Thyroid gland (tissue), 4 donors: ENCODE data around the gene OR10C1. TPM values are rescaled to one million over a fixed set of nuclear protein-coding genes. Genes with fewer than 3 reads are reported as not detected.

Source experiments
- DNase-seq, 2 donors: peaks; one replicate each; pipeline ENCODE4 v3.0.0-alpha.2; 2019
- H3K27ac ChIP-seq, 3 donors: fragments of 200-600 bp; sonication (generic); 1 replicate in 2 of 3; 2 replicates in 1 of 3; pipeline ENCODE4 v1.5.1; 2016 to 2019; ENCODE audit warnings: mild to moderate bottlenecking in 1 of 3, moderate library complexity in 1 of 3
- H3K27me3 ChIP-seq: fragments of 200-600 bp; sonication (generic); one replicate; pipeline ENCODE4 v1.5.1; 2019
- H3K36me3 ChIP-seq, 2 donors: fragments of 200-600 bp; sonication (generic); one replicate each; pipeline ENCODE4 v1.5.1; 2016 to 2019
- H3K4me1 ChIP-seq, 2 donors: fragments of 200-600 bp; sonication (generic); one replicate each; pipeline ENCODE4 v1.5.1; 2017 to 2019
- H3K4me3 ChIP-seq, 3 donors: fragments of 200-600 bp; sonication (generic); replicated peaks in 1 of 3; 1 replicate in 2 of 3; 2 replicates in 1 of 3; pipeline ENCODE4 v1.5.1; 2016; ENCODE audit warnings: mild to moderate bottlenecking in 1 of 3
- H3K9me3 ChIP-seq: fragments of 200-600 bp; sonication (generic); one replicate; pipeline ENCODE4 v1.5.1; 2017
- CTCF ChIP-seq, 6 experiments: fragments of 200-600 bp in 3 of 6; fragments of 450-650 bp in 3 of 6; sonication (generic) in 3 of 6; IDR thresholded peaks; one replicate each; pipeline ENCODE4 v1.5.1; 2016 to 2019; ENCODE audit warnings: antibody characterized with exemption in 6 of 6, mild to moderate bottlenecking in 2 of 6, inconsistent platforms in 1 of 6, moderate library complexity in 1 of 6
- POLR2A ChIP-seq, 2 donors: fragments of 450-650 bp; IDR thresholded peaks; one replicate each; pipeline ENCODE4 v1.6.1; 2017; ENCODE audit warnings: antibody characterized with exemption in 2 of 2, mild to moderate bottlenecking in 2 of 2, moderate library complexity in 1 of 2
- WGBS, 2 donors: methylation state at CpG; one replicate each; pipeline ENCODE4 v1.1.5; 2017; 5-methylcytosine and 5-hydroxymethylcytosine counted together
- intact Hi-C: fragments of 100-400 bp; cut with DNase I; formaldehyde crosslinking; loops from one replicate; pipeline ENCODE4 v1.15.1; 2023
- total RNA-seq, 4 donors: library from RNA; depleted of rRNA; stranded (reverse); fragments of >200 nt; gene quantifications; one replicate each; pipeline ENCODE4 v1.2.3, GENCODE V29; 2016

OR10C1 gene, protein sequence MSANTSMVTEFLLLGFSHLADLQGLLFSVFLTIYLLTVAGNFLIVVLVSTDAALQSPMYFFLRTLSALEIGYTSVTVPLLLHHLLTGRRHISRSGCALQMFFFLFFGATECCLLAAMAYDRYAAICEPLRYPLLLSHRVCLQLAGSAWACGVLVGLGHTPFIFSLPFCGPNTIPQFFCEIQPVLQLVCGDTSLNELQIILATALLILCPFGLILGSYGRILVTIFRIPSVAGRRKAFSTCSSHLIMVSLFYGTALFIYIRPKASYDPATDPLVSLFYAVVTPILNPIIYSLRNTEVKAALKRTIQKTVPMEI
- not detected for total RNA-seq

GRCh38 chr6:29439006-29439405 is at the start of gene OR10C1:
TSS of gene OR10C1 (plus strand) at chr6:29439306. CDS start at chr6:29440016, 710 bp downstream.
- Histone ChIP-seq H3K4me1 (no peaks in the 10 kb centered on the region), H3K4me3 (no peak within 1 kb of the TSS), H3K9me3 (no peaks in the 10 kb centered on the region), H3K27me3 (no peaks in the 10 kb centered on the region), H3K36me3 (no peaks in the 10 kb centered on the region), H3K27ac (no peak within 1 kb of the TSS)
- DNase-seq, result no peak
- intact Hi-C loops, result no loop called here
- no peak for TF ChIP-seq POLR2A (IDR thresholded peaks at IDR 0.05)
- no peak for TF ChIP-seq CTCF (IDR thresholded peaks at IDR 0.05)

- no peaks in the 10 kb centered on the region for H3K36me3 ChIP-seq
- intact Hi-C loops, result no loop called here
Observed at GRCh38 chr6:29395331-29395730, 43.8 kb upstream of the OR10C1 start, which contains the start of gene OR12D2. TSS of gene OR12D2 (plus strand) at chr6:29395631. CDS start at chr6:29396700, 1,069 bp downstream.

DNA sequence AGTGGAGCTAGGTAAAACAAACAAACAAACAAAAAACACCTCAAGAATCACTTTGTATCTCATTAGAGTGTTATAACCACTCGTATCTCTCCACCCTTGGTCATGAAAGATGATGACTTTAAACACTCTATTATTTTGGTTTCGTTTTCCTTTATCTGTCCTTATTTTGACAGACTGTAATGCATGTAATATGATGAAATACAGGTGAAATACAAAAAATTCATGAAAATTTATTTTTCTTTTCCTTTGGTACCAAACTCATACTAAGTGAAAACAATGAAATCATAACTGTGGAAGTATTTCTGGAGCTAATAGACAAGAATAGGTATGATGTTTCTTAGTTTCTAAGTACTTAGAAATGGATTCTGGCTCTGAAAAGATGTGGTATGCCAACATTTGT is 39.6 kb upstream of the OR10C1 start:
- H3K4me1 ChIP-seq, result no peaks in the 10 kb centered on the region
- H3K9me3 ChIP-seq, result no peaks in the 10 kb centered on the region
- H3K27ac ChIP-seq, result no peak overlapping the region
- TF ChIP-seq POLR2A (IDR thresholded peaks at IDR 0.05) (no peak), CTCF (IDR thresholded peaks at IDR 0.05) (no peak)
- no peaks in the 10 kb centered on the region for H3K27me3 ChIP-seq
- no peak overlapping the region for H3K4me3 ChIP-seq
- WGBS, 2 donors, result 80 to 83% methylated on average over 2 of the region's 2 CpGs
- H3K36me3 ChIP-seq, result no peaks in the 10 kb centered on the region
- DNase-seq, result no peak
- intact Hi-C loops, result no loop called here

More at GRCh38 chr6:29395331-29395730, 43.8 kb upstream of the OR10C1 start, which contains the start of gene OR12D2:
- no peak for DNase-seq
- no peak within 1 kb of the TSS for H3K27ac ChIP-seq
- no peak for TF ChIP-seq CTCF (IDR thresholded peaks at IDR 0.05)
- no peak for TF ChIP-seq POLR2A (IDR thresholded peaks at IDR 0.05)
- no peaks in the 10 kb centered on the region for H3K9me3 ChIP-seq
- no peaks in the 10 kb centered on the region for H3K4me1 ChIP-seq
- H3K27me3 ChIP-seq, result no peaks in the 10 kb centered on the region
- H3K4me3 ChIP-seq, result no peak within 1 kb of the TSS

- WGBS, 2 donors, result 47 to 92% methylated on average over 1 of the region's 1 CpG
- no peak for TF ChIP-seq CTCF (IDR thresholded peaks at IDR 0.05)
- no peak for TF ChIP-seq POLR2A (IDR thresholded peaks at IDR 0.05)
- H3K27me3 ChIP-seq, result no peaks in the 10 kb centered on the region
- intact Hi-C loops, result no loop called here
- no peak overlapping the region for H3K27ac ChIP-seq
- no peak overlapping the region for H3K4me3 ChIP-seq
- no peak for DNase-seq
- H3K36me3 ChIP-seq, result no peaks in the 10 kb centered on the region
- H3K9me3 ChIP-seq, result no peaks in the 10 kb centered on the region
- no peaks in the 10 kb centered on the region for H3K4me1 ChIP-seq
Observed at GRCh38 chr6:29403801-29404200, 35.3 kb upstream of the OR10C1 start.

- Histone ChIP-seq H3K27me3 (no peaks in the 10 kb centered on the region), H3K4me1 (no peaks in the 10 kb centered on the region), H3K4me3 (no peak within 1 kb of the TSS), H3K27ac (no peak within 1 kb of the TSS), H3K36me3 (no peaks in the 10 kb centered on the region), H3K9me3 (no peaks in the 10 kb centered on the region)
- DNase-seq, result no peak
- TF ChIP-seq POLR2A (IDR thresholded peaks at IDR 0.05) (no peak), CTCF (IDR thresholded peaks at IDR 0.05) (no peak)
- intact Hi-C loops, result no loop called here
Observed at GRCh38 chr6:29414588-29414987, 24.5 kb upstream of the OR10C1 start, which contains the start of gene OR12D1. TSS of gene OR12D1 (plus strand) at chr6:29414928.
